Dedifferentiated amniotic fluid mesenchymal stem cell (primary cell): Measurements from ENCODE around the gene CCDC167.

Source experiments
- DNase-seq: peaks from one replicate; pipeline ENCODE4 v3.0.0-alpha.2; 2016; ENCODE audit errors: extremely low spot score

The CCDC167 gene

GRCh38 chr6:37489697-37490336 is 9.9 kb downstream of the CCDC167 start:
- DNase-seq = no peak

- DNase-seq = no peak
Measured at GRCh38 chr6:37488476-37488875, 11.2 kb downstream of the CCDC167 start.

- DNase-seq = no peak
Measured at GRCh38 chr6:37487591-37488380, 11.9 kb downstream of the CCDC167 start.

GRCh38 chr6:37486121-37486839 is 13.4 kb downstream of the CCDC167 start:
- DNase-seq = no peak

DNA sequence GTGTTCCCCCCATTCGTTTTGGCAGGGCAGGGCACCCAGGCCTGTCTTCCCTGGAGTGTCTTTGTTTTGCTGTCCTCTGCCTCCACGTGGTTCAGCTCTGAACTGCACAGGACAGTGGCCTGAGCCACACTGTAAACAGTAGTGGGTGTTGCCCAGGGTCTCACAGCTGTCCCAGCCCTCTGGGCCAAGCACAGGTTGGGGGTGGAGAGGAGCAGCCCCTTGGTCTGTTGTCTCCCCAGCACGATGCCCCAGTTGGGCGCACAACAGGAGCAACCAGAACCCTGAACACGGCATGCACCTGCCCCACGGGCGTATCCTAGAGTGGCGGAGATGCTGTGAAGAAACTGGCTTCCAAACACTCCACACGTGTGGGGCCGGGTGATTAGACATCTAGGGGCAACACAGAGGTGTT is 14.4 kb downstream of the CCDC167 start:
- DNase-seq = no peak

DNA sequence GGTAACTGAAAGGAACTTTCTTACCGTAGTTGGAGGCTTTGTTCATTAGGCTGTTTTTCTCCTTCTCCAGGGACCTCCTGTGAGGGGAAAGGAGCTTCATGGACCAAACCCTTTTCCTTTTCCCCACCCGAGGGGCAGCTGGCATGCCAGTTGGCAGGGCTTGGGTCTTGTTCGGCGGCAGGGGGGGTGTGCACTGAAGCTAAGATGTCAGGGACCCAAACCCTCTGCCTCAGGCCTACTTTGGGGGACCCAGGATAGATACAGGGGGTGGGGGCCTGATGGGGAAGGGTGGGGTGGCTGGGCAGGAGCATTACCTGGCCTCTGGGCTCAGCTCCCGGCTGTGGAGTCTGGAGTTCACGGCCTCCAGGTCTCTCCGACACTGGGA is 14.9 kb downstream of the CCDC167 start:
- no peak for DNase-seq

GRCh38 chr6:37483917-37484785 is 15.5 kb downstream of the CCDC167 start:
- no peak for DNase-seq

DNA sequence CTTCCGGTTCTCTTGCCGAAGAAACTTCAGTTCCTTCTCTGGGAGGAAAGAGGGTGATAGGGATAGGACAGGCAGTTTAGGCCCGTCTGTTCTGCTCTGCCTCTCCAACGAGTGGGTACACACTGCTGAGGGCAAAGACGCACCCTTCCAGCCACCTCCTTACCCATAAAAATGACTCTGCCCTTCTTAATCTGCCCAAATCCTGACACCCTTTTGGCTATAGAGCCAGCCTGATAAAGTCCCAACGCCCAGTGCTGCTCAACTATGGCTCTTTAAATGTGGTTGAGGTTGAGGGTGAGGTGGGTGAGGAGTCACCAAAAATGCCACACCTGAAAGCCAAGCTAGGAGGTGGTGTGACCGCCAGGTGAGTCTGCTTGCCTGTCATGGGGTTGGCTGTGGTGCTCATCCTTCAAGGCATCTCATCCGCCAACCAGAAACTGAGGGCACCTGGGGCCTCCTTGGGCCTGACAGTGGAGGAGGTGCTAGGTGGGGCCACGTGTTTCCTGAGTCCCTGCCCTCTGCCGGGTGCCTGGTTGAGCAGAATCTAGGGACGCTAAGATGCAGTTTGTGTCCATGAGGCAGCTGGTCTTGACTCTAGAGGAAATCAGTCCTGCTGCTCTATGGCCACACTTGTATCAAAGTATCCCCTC is 16.3 kb downstream of the CCDC167 start:
- no peak for DNase-seq

DNA sequence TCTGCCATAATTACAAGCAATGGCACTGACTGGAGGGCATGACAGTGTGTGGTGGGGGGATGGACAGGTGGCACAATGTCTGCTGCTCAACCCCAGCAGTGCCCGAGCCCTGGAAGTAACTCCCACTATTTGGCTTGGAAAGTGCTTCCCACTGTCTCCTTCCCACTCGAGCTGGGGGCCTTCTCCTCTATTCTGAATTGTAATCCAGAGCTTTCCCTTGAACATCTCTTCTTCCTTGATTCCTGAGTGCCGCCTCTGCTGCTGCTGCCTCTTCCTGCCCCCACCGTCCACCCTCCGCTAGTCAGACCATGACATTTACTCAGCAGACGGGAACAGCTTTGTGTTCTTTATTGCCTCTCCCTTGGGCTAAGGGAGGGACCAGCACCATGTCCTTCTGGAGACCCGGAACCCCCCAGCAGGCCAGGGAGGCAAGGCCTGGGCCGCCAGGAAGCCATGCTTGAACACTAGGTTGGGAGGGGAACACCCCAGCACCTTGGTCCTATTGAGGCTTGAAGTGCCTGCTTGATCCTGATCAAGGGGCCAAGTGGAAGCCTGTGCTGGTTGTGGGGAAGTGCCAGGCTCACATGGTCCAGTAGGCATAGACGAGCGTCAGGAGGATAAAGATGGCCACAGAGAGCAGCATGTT is 17.0 kb downstream of the CCDC167 start:
- DNase-seq = no peak

DNA sequence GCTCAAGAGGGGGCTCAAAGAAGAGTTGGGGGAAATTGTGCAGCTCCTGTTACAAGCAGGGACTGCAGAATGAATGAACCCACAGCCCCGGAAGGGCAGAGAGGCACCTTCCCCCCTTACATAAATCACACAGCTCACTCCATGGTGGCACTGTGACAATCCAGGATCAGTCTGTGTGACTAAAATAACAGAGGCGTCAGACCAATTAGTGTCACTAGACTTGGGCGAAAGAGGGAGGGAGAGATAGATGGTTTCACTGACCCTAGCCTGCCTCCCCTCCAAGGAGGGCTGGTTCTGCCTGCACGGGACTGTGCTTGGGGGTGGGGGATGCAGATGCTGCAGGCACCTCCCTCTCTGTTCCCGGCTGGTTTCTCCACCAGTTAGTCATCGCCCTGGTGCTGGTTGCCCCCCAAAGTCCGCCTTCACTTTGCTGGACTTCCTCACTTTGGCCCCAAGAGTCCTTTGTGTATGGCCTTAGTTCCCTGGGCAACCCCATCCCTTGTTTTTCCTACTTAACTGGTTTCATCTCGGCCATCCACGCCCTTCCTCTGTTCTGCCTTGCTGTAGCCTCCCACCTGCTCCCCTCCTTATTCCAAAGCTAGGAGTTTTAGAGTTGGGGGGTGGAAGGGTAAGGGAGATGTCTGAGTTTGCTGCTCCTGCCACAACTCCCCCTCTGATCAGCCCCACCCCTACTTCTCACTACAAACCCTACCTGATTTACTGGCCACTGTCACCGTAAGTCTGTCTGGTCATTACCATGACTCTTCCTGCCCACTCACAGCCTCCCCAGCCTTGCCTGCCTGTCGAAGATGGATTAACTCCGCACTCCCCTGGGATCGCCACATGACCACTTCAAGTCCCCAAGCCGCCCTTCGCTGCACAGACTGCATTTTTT is 17.7 kb downstream of the CCDC167 start:
- no peak for DNase-seq

- no peak for DNase-seq
Measured at GRCh38 chr6:37480951-37481534, 18.6 kb downstream of the CCDC167 start.

DNA sequence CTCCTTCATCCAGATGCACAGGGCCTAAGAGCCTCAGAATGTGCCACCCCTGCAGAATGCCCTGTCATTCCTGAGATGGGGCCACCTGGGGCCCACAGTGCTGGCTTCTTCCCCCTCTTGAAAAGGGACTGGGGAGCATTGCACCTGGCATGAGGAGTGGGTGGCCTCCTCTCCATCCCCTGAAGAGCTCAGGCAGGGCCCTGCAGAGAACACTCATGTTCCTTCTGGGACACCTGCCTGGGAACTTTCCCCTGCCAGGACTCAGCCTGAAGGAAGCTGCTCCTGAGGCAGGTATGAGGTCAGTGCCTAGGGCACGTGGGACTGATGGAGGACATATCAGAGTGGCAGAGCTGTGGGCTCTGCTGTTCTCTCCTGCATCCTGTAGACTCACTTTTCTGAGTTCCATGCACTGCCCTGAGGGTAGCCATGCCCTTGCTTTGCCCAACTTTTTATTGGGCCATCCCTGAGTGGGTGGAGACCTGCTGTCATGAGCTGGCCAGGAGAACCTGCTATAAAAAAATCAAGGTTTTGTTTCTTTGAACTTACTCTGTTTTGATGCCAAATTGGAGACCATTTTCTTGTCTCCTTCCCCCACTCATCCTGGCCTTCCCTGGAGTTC is 19.5 kb downstream of the CCDC167 start:
- DNase-seq = no peak

GRCh38 chr6:37479266-37479854 is 20.3 kb downstream of the CCDC167 start:
- DNase-seq = no peak

GRCh38 chr6:37478827-37479226 is 20.9 kb downstream of the CCDC167 start:
- DNase-seq = no peak

DNA sequence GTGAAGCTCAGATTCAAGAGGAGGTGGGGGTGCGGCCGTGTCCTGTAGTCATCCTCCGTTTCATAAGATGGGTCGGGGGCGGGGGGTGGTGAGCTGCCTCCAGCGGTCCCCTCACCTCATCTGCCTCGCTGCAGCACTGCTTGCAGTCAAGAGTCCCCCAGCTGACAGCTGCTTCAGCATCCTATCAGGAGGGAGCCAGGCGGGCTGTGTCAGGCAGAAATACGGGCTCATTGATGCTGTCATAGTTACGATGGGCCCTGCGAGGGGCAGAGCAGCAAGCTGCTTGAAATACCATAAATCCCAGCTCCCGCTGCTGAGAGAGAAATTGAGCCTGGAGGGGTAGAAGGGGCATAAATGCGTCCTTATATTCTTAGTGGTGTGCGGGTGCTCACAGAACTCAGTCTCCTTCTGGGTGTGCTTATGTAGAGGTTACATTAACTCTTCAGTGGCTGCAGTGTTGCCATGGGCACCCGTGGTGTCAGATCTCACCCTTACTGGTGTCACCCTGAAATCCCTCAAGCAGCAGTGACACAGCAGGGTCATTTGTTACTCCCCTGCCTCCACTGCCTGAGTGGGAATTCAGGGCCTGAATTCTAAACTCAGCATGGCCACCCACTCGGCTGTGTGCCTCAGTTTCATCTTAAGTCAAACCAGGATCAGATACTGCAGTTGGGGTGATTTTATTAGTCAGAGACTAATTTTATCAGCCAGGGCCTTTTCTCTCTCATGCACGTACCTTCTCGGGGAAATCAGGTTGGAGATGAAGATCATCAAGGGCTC is 21.8 kb downstream of the CCDC167 start:
- no peak for DNase-seq

DNA sequence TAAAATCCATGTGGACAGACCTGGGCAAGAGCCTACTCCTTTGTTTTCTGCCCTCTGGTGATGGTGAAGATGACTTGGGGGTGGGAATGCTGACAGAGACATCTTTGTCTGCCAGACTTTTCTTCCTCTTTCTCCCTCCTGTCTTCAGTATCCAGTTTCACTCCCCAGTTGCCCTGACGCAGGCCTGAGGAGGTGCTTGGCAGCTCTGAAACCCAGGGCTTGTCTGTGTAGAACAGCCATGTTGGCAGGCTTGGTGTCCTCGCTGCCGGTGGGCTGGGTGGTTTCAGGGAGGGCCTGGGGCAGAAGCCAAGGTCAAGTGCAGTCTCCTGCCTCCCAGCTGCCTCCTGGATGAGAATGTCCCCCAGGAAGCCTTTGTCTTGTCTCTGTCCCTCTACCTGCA is 22.5 kb downstream of the CCDC167 start:
- DNase-seq = no peak

DNA sequence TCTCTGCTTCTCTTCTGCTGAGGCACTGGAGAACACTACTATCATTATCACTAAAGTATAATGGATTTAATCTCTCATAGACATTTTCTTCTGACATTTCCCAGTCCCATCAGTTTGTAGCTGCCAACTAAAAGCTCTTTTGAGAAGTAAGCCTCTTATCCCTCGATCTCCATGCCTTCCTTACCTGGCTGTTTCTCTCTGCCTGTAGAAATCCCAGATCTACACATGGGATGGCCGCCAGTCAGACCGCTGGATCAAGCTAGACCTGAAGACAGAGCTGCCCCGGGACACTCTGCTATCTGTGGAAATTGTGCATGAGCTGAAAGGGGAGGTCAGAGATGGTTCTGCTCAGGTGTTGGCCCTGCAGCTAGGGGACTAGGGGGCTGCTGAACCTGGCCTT is 25.4 kb downstream of the CCDC167 start:
- DNase-seq = no peak
